ENCODE measurements around the gene PSD4.

DNA sequence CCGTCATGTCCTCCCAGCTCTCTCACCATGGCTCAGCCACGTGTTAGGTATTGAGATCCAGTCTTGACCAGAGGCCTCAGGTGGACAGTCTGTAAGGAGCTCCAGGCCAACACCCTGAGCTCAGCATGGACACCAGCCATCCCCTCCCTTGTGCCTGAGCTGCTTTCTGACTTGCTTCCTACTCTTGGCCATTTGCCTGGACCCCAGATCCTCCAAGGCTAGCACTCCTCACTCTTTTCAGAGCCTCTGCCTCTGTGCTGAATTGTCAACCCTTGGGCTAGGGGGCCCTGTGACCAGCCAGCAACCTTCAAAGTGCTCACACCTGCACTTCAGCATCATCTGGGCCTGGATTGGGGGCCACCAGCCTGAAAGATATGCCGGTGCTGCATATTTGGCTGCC is 58.4 kb downstream of the PSD4 start:
- TF ChIP-seq POLR2AphosphoS5 (IDR thresholded peaks at IDR 0.05) = no peak
- TF ChIP-seq POLR2A (IDR thresholded peaks at IDR 0.05) = no peak
